ENCODE data around the gene UTS2B. TPM values are rescaled to one million over a fixed set of nuclear protein-coding genes. Genes with fewer than 3 reads are reported as not detected.

The UTS2B gene, protein sequence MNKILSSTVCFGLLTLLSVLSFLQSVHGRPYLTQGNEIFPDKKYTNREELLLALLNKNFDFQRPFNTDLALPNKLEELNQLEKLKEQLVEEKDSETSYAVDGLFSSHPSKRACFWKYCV
- 1.2 TPM for total RNA-seq

DNA sequence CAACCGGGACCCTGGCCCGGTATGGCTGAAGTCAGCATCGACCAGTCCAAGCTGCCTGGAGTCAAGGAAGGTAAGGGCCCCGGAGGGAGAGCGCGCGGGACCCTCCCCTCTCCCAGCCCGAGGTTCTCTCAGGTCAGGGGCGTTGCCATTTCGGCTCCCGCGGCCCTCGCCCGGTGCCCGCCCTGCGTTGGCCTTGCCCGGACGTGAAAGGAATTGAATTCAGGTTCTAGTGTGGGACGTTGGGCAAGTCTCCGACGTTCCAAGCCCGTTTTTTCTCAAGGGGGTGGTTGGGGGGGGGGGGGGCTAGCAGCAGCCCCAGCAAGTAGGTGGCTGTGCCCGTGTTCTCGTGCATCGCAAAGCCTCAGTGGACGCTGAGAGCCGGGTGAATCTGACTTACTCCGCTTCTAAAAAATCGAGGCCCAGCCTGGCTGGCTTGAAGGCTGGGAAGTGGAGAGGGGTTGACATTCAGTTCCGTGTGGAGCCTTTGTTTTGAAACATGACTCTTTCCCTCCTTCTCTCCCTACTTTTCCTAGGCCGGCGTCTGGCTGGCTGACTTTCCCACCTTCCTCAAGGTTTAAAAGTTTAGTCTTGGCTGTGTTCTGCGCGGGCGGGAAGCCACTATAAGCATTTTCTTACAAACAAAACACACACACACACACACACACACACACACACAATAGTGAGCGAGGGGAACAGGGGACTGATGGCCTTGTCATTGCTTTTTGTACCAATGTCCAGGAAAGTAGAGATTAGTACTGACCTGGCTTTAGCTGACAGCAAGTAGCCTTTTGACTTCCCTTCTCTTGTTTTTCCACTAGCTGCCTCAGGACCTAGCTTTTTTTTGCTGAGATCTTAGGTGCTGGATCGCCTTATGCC, at the start of gene UTS2B:
TSS of gene UTS2B (minus strand) at position 873 of the 876 bp plus-strand sequence. CDS start 48,337 bp downstream, outside the sequence.

DNA sequence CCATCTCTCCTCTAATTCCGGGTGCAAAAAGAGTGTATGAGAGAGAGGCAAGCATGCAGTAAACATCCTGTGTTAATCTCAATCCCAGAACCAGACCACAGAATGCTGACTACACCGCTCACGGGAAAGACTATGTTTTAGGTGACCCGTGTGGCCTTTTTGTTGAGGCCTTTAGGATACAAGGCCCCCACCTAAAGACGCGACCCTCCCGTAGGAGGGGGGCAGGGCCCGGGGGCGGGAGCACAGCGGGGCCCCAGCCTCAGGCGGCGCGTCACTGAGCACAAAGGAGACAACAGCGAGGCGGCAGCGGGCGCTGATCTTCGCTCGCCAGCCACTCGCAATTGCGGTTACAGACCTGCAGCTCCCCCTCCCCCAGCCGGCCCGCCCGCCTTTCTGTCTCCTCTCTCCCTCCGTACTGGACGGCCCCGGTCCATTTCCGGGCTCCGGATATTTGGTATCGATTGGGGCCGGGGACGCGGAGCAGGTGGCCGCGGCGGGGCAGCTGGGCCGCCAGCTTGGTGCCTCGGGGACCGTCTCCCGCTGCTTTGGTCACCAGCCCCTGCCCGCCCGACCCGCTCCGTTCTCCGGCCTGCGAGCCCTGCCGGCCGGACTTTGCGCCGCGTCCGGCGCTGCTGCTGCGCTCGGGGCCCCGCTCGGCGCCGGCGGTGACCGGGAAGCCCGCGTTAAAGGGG, 1.2 kb downstream of the UTS2B start, which contains the start of gene CCDC50:
TSS of gene CCDC50 (plus strand) at position 433 of the 692 bp plus-strand sequence. CDS start 281 bp downstream, outside the sequence.

Other genes starting within 250 kb of the UTS2B start
- gene OSTN, start 131.3 kb downstream of the UTS2B start, total RNA-seq = 8.3 TPM
- gene CCDC50, start 1.1 kb downstream of the UTS2B start, total RNA-seq = 64.0 TPM
- gene PYDC2, start 130.6 kb upstream of the UTS2B start, total RNA-seq = not detected

All from metanephros (tissue), 1 donor.